SU-DHL-6 (cell line): ENCODE measurements around the gene MPC1L.

Source experiments
- H2AFZ ChIP-seq: fragments of 200-600 bp; sonication (generic); 2 replicates; pipeline ENCODE4 v1.6.1; 2014; ENCODE audit warnings: low read depth, mild to moderate bottlenecking, moderate library complexity, mixed read lengths, antibody characterized with exemption, low read length; ENCODE audit not compliant: severe bottlenecking
- H3F3A ChIP-seq: fragments of 200-600 bp; shearing (Covaris generic); 2 replicates; pipeline ENCODE4 v1.6.0; 2016; ENCODE audit warnings: antibody characterized with exemption, mild to moderate bottlenecking; ENCODE audit not compliant: insufficient read depth
- H3K27ac ChIP-seq: fragments of 200-600 bp; sonication (generic); 2 replicates; pipeline ENCODE4 v1.5.1; 2016; ENCODE audit warnings: low read depth, mild to moderate bottlenecking, low read length, moderate library complexity, mixed read lengths
- H3K27me3 ChIP-seq: fragments of 200-600 bp; sonication (generic), shearing (Covaris generic); 2 replicates; pipeline ENCODE4 v1.6.0; 2014; ENCODE audit warnings: mild to moderate bottlenecking, low read length
- H3K36me3 ChIP-seq: fragments of 200-600 bp; sonication (generic); 2 replicates; pipeline ENCODE4 v1.6.1; 2014; ENCODE audit warnings: mild to moderate bottlenecking, low read length, mixed read lengths
- H3K4me2 ChIP-seq: fragments of 300-600, 200-600 bp; shearing (Covaris generic), sonication (generic); 2 replicates; pipeline ENCODE4 v1.6.0; 2014; ENCODE audit warnings: low read length, low read depth, mild to moderate bottlenecking; ENCODE audit not compliant: poor library complexity, severe bottlenecking
- H3K4me3 ChIP-seq: fragments of 200-600 bp; sonication (generic); 2 replicates; pipeline ENCODE4 v1.5.1; 2014; ENCODE audit warnings: antibody characterized with exemption, low read length, mild to moderate bottlenecking, mixed read lengths; ENCODE audit not compliant: insufficient read depth, poor library complexity, severe bottlenecking
- H3K79me2 ChIP-seq: fragments of 200-600 bp; sonication (generic); 2 replicates; pipeline ENCODE4 v1.6.1; 2014; ENCODE audit warnings: mild to moderate bottlenecking, low read length, moderate library complexity; ENCODE audit not compliant: insufficient read depth
- H3K9ac ChIP-seq: fragments of 200-600 bp; sonication (generic); 2 replicates; pipeline ENCODE4 v1.7.0; 2014; ENCODE audit warnings: mild to moderate bottlenecking, low read length
- H3K9me2 ChIP-seq: fragments of 200-600 bp; sonication (generic); replicated peaks from 2 replicates; pipeline ENCODE4 v1.6.1; 2014; ENCODE audit warnings: low read length; ENCODE audit not compliant: insufficient read depth
- H3K9me3 ChIP-seq: fragments of 200-600 bp; sonication (generic); 2 replicates; pipeline ENCODE4 v1.6.1; 2014; ENCODE audit warnings: low read length, mixed read lengths; ENCODE audit not compliant: insufficient read depth
- H4K20me1 ChIP-seq: fragments of 200-600 bp; sonication (generic); 2 replicates; pipeline ENCODE4 v1.6.1; 2014; ENCODE audit warnings: low read depth, mild to moderate bottlenecking, antibody characterized with exemption, low read length, moderate library complexity, mixed read lengths
- CTCF ChIP-seq: fragments of 200-600 bp; sonication (generic); IDR thresholded peaks from one replicate; pipeline ENCODE4 v1.5.1; 2017; ENCODE audit warnings: antibody characterized with exemption, mild to moderate bottlenecking, low read length, moderate library complexity; ENCODE audit not compliant: insufficient read depth, poor library complexity, severe bottlenecking
- EZH2phosphoT487 ChIP-seq: fragments of 200-600 bp; sonication (generic), shearing (Covaris generic); conservative IDR thresholded peaks from 2 replicates; pipeline ENCODE4 v1.6.1; 2018; ENCODE audit warnings: mild to moderate bottlenecking, antibody characterized with exemption, low read length, moderate library complexity, mixed read lengths

The MPC1L gene

DNA sequence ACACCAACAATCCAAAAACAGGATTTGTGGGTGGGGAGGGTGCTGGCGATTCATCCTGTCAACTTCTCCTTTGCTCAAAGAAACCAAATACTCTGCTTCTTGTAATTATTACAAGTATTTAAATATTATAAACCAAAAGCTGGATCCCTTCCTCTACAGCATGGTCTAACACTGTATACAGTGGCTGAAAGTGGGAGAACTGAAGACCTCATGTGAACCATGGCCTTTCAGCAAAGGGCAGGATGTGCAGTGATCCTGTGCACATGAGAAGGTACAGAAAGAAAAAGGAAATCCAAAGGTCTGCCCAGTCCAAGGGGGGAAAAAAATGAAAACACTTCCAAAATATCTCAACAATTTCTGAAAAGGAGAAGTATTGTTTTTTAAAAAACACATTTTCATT is 29.4 kb downstream of the MPC1L start:
- no peak for TF ChIP-seq EZH2phosphoT487
- no peak for TF ChIP-seq CTCF
- no peak overlapping the region for H3K4me2 ChIP-seq
- H3K27me3 ChIP-seq: no peaks in the 10 kb centered on the region
- H3K27ac ChIP-seq: no peak overlapping the region
- no peak overlapping the region for H3K4me3 ChIP-seq
- no peaks in the 10 kb centered on the region for H4K20me1 ChIP-seq
- no peaks in the 10 kb centered on the region for H3K9me2 ChIP-seq
- no peaks in the 10 kb centered on the region for H3K9me3 ChIP-seq
- H2AFZ ChIP-seq: no peak overlapping the region
- H3K36me3 ChIP-seq: peaks cover 4% of the 10 kb centered on the region; the same call in 1 of the 2 replicates
- H3F3A ChIP-seq: peaks cover 22% of the 10 kb centered on the region; the same call in 1 of the 2 replicates
- H3K9ac ChIP-seq: no peak overlapping the region
- H3K79me2 ChIP-seq: no peaks in the 10 kb centered on the region

GRCh38 chrX:40653535-40653934 is 30.3 kb downstream of the MPC1L start:
- Histone ChIP-seq H3K4me2 (no peak overlapping the region), H2AFZ (no peak overlapping the region), H3K79me2 (no peaks in the 10 kb centered on the region), H3K9ac (no peak overlapping the region), H3F3A (peaks cover 17% of the 10 kb centered on the region; the same call in 1 of the 2 replicates), H3K9me2 (no peaks in the 10 kb centered on the region), H3K27ac (no peak overlapping the region), H3K27me3 (no peaks in the 10 kb centered on the region), H4K20me1 (no peaks in the 10 kb centered on the region), H3K9me3 (no peaks in the 10 kb centered on the region), H3K4me3 (no peak overlapping the region), H3K36me3 (peaks cover 4% of the 10 kb centered on the region; the same call in 1 of the 2 replicates)
- TF ChIP-seq CTCF: no peak
- no peak for TF ChIP-seq EZH2phosphoT487

DNA sequence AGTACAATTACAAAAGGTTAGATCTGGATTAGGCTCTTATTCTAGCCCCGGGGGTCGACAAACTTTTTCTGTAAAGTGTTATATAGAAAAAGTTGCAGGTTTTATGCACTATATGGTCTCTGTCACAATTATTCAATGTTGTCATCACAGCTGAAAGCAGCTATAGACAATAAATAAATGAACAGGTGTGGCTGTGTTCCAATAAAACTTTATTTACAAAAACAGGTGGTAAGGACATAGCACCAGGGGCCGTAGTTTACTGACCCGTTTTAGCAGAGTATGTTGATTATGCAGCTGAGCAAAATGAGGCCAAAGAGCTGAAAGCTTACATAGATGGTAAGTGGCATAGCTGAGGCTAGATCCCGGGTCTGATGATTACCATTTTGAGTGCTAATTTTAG is 37.2 kb downstream of the MPC1L start:
- H3K27ac ChIP-seq: no peak overlapping the region
- no peaks in the 10 kb centered on the region for H3F3A ChIP-seq
- no peaks in the 10 kb centered on the region for H3K79me2 ChIP-seq
- TF ChIP-seq CTCF (no peak), EZH2phosphoT487 (no peak)
- H3K4me2 ChIP-seq: no peak overlapping the region
- H3K9me2 ChIP-seq: no peaks in the 10 kb centered on the region
- H4K20me1 ChIP-seq: no peaks in the 10 kb centered on the region
- H3K9me3 ChIP-seq: no peaks in the 10 kb centered on the region
- H3K9ac ChIP-seq: no peak overlapping the region
- H3K4me3 ChIP-seq: no peak overlapping the region
- no peaks in the 10 kb centered on the region for H3K27me3 ChIP-seq
- no peaks in the 10 kb centered on the region for H3K36me3 ChIP-seq
- no peak overlapping the region for H2AFZ ChIP-seq
